ENCODE results near the gene RHBDL3. TPM values are rescaled to one million over a fixed set of nuclear protein-coding genes. Genes with fewer than 3 reads are reported as not detected.

The RHBDL3 gene
- polyA plus RNA-seq, 1 experiment: 0.01 TPM

GRCh38 chr17:32277284-32277683, 11.7 kb downstream of the RHBDL3 start:
- ChIA-PET CTCF (interaction anchor here (1.1 kb wide), 1 partner anchor 24 kb away, joined by 4 read pairs; no protein-coding TSS in a partner anchor), POLR2A (no interaction called here)
- TF ChIP-seq CTCF (IDR thresholded peaks at IDR 0.05; ENCODE audit: insufficient read depth, low read depth, low read length): no peak
- no peaks in the 10 kb centered on the region for H3K36me3 ChIP-seq (ENCODE audit: control insufficient read depth, insufficient read depth, low read length)
- no peak overlapping the region for H3K4me3 ChIP-seq (ENCODE audit: low read depth, low read length)
- peaks cover 1% of the 10 kb centered on the region for H3K27me3 ChIP-seq (ENCODE audit: control insufficient read depth, insufficient read depth, low read length)
- no peak for DNase-seq (ENCODE audit: low read depth)

DNA sequence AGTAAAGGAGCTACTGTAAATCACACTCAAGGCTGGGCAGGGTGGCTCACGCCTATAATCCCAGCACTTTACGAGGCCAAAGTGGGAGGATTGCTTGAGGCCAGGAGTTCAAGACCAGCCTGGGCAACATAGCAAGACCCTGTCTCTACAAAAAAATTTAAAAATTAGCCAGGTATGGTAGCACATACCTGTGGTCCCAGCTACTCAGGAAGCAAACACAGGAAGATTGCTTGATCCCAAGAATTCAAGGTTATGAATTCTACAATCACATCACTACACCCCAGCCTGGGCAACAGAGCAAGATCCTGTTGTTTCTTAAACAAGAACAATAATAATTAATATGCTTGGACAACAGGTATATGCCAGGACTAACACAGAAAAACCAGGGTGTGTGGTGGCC, 13.2 kb downstream of the RHBDL3 start:
- POLR2A ChIA-PET: no interaction called here

GRCh38 chr17:32279891-32280716, 14.5 kb downstream of the RHBDL3 start:
- ChIA-PET CTCF (no interaction called here), POLR2A (interaction anchor here (0.6 kb wide), 1 partner anchor 14 kb away, joined by 4 read pairs; no protein-coding TSS in a partner anchor)
- H3K27me3 ChIP-seq (ENCODE audit: control insufficient read depth, insufficient read depth, low read length): peaks cover 3% of the 10 kb centered on the region
- H3K4me3 ChIP-seq (ENCODE audit: low read depth, low read length): no peak overlapping the region
- TF ChIP-seq CTCF (IDR thresholded peaks at IDR 0.05; ENCODE audit: insufficient read depth, low read depth, low read length): no peak
- no peaks in the 10 kb centered on the region for H3K36me3 ChIP-seq (ENCODE audit: control insufficient read depth, insufficient read depth, low read length)
- no peak for DNase-seq (ENCODE audit: low read depth)

More for the DNA sequence above, 13.2 kb downstream of the RHBDL3 start:
- H3K36me3 ChIP-seq (ENCODE audit: control insufficient read depth, insufficient read depth, low read length): no peaks in the 10 kb centered on the region
- TF ChIP-seq CTCF (IDR thresholded peaks at IDR 0.05; ENCODE audit: insufficient read depth, low read depth, low read length): no peak
- CTCF ChIA-PET: no interaction called here
- no peak overlapping the region for H3K4me3 ChIP-seq (ENCODE audit: low read depth, low read length)
- H3K27me3 ChIP-seq (ENCODE audit: control insufficient read depth, insufficient read depth, low read length): peaks cover 1% of the 10 kb centered on the region
- DNase-seq (ENCODE audit: low read depth): no peak

DNA sequence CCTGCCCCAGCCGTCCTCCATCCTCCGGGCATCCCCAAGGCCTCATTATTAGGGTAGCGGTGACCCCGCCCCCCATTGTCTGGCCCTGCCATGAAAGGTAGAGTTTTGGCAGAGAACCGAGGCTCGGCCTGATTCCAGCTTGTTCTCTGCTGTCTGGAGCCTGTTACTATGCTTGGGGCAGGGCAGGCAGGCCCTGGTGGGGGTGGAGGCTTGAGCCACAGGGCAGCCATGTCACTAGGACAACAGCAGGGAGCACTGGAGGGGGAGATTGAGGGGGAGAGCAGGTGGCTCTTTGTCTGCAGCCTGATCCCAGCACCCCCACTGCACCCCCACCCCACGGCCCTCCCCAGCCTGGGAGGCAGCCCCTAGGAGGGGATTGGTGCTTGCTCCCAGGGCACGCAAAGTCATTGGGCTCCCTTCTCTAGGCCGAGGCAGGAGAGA, 15.4 kb downstream of the RHBDL3 start:
- peaks cover 3% of the 10 kb centered on the region for H3K27me3 ChIP-seq (ENCODE audit: control insufficient read depth, insufficient read depth, low read length)
- DNase-seq (ENCODE audit: low read depth): no peak
- no peaks in the 10 kb centered on the region for H3K36me3 ChIP-seq (ENCODE audit: control insufficient read depth, insufficient read depth, low read length)
- no peak overlapping the region for H3K4me3 ChIP-seq (ENCODE audit: low read depth, low read length)
- ChIA-PET CTCF (no interaction called here), POLR2A (interaction anchor here (0.6 kb wide), 1 partner anchor 13 kb away, joined by 4 read pairs; no protein-coding TSS in a partner anchor)
- TF ChIP-seq CTCF (IDR thresholded peaks at IDR 0.05; ENCODE audit: insufficient read depth, low read depth, low read length): no peak

DNA sequence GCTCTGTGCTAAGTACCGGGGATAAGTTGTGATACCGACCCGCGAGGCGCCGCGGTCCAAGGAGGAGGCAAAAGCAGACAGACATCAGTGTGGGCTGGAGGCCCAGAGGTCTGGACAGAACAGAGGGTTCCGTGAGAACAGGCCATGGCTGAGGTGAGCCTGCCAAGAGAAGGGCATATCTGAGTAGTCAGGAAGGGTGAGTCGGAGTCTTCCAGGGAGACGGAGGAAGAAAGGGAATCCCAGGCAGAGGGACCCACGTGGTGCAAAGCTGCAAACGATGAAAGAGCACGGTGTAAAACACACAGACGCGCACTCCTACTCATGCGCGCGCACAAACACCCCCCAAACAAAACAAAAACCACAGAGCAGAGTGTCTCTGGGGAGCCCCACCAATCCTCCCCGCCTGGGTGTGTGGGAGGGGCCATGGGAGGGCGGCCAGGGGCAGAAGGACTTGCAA, 18.1 kb downstream of the RHBDL3 start:
- POLR2A ChIA-PET: no interaction called here

More for the DNA sequence above, 18.1 kb downstream of the RHBDL3 start:
- DNase-seq (ENCODE audit: low read depth): no peak
- CTCF ChIA-PET: no interaction called here
- no peak overlapping the region for H3K4me3 ChIP-seq (ENCODE audit: low read depth, low read length)
- no peak for TF ChIP-seq CTCF (IDR thresholded peaks at IDR 0.05; ENCODE audit: insufficient read depth, low read depth, low read length)
- H3K27me3 ChIP-seq (ENCODE audit: control insufficient read depth, insufficient read depth, low read length): peaks cover 3% of the 10 kb centered on the region
- no peaks in the 10 kb centered on the region for H3K36me3 ChIP-seq (ENCODE audit: control insufficient read depth, insufficient read depth, low read length)

Data from BJ (cell line).